Gastrocnemius medialis (tissue), 4 donors: ENCODE measurements around the gene RAP1B. TPM values are rescaled to one million over a fixed set of nuclear protein-coding genes. Genes with fewer than 3 reads are reported as not detected.

Source experiments
- ATAC-seq, 2 donors: fragments of 150-250 bp; one replicate each; pipeline ENCODE4 v1.9.1; 2016
- DNase-seq, 2 donors: peaks; one replicate each; pipeline ENCODE4 v3.0.0-alpha.2; 2019
- H3K27ac ChIP-seq, 4 donors: fragments of 200-600 bp; sonication (generic); 1 replicate in 1 of 4; 2 replicates in 3 of 4; pipeline ENCODE4 v1.5.1; 2016 to 2018; ENCODE audit warnings: mild to moderate bottlenecking in 2 of 4, moderate library complexity in 1 of 4
- H3K27me3 ChIP-seq, 3 donors: fragments of 200-600 bp; sonication (generic) in 2 of 3; 1 replicate in 1 of 3; 2 replicates in 2 of 3; pipeline versions ENCODE4 v1.5.1 to v1.6.0; 2016 to 2019; ENCODE audit warnings: mild to moderate bottlenecking in 1 of 3, moderate library complexity in 1 of 3
- H3K36me3 ChIP-seq, 2 donors: fragments of 200-600 bp; sonication (generic) in 1 of 2; one replicate each; pipeline ENCODE4 v1.5.1; 2017 to 2018
- H3K4me1 ChIP-seq, 2 donors: fragments of 200-600 bp; sonication (generic) in 1 of 2; one replicate each; pipeline ENCODE4 v1.5.1; 2016 to 2017; ENCODE audit warnings: mild to moderate bottlenecking in 2 of 2
- H3K4me3 ChIP-seq, 4 donors: fragments of 200-600 bp; sonication (generic) in 3 of 4; 1 replicate in 1 of 4; 2 replicates in 3 of 4; pipeline ENCODE4 v1.5.1; 2016 to 2019; ENCODE audit warnings: mild to moderate bottlenecking in 2 of 4
- H3K9me3 ChIP-seq, 3 donors: fragments of 200-600 bp; sonication (generic) in 2 of 3; 1 replicate in 1 of 3; 2 replicates in 2 of 3; pipeline ENCODE4 v1.5.1; 2016 to 2019
- POLR2A ChIP-seq, 2 donors: fragments of 450-650 bp; IDR thresholded peaks; one replicate each; pipeline ENCODE4 v1.6.1; 2017; ENCODE audit warnings: antibody characterized with exemption in 2 of 2, mild to moderate bottlenecking in 2 of 2, moderate library complexity in 2 of 2
- in situ Hi-C, 4 donors: fragments of 200-750 bp; cut with MboI; loops; one replicate each; pipeline versions ENCODE4 v1.15.0 to v1.8.0; 2017; ENCODE audit warnings: low sequenced_read_pairs in 4 of 4
- intact Hi-C: fragments of 100-400 bp; cut with DNase I; formaldehyde crosslinking; loops from one replicate; pipeline ENCODE4 v1.15.1; 2023; ENCODE audit warnings: low total_unique reads
- total RNA-seq, 4 donors: library from RNA; depleted of rRNA; stranded (reverse); fragments of >200 nt; gene quantifications; one replicate each; pipeline versions ENCODE4 v1.1.0 to v1.2.3, GENCODE V29; 2016
- TF ChIP-seq, protein P1 (sequence below), 5 experiments: fragments of 450-650 bp in 3 of 5; fragments of 200-600 bp in 2 of 5; sonication (generic) in 2 of 5; IDR thresholded peaks in 4 of 5; conservative IDR thresholded peaks in 1 of 5; 1 replicate in 4 of 5; 2 replicates in 1 of 5; pipeline ENCODE4 v1.5.1; 2016 to 2019; ENCODE audit warnings: antibody characterized with exemption in 5 of 5, mild to moderate bottlenecking in 3 of 5, moderate library complexity in 3 of 5

RAP1B gene
- total RNA-seq, 4 donors from 2014 or later, result 58.4 to 93.8 (median 71.9) TPM

DNA sequence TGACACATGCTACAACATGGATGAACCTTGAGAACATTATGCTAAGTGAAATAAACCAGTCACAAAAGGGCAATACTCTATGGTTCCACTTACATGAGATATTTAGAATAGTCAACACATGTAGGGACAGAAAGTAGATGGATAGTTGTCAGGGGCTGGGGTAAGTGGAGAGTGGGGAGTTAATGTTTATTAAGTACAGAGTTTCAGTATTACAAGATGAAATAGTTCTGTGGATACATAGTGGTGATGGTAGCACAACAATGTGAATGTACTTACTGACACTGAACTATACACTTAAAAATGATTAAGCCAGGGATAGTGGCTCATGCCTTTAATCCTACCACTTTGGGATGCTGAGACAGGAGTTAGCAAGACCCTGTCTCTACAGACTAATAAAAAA, 84.8 kb downstream of the RAP1B start:
- no peak overlapping the region for H3K27ac ChIP-seq
- H3K4me1 ChIP-seq, result no peaks in the 10 kb centered on the region
- H3K4me3 ChIP-seq, result no peak overlapping the region
- no peaks in the 10 kb centered on the region for H3K9me3 ChIP-seq
- ATAC-seq (no peak), DNase-seq (no peak)
- intact Hi-C loops (no loop called here), in situ Hi-C loops (loop anchor here in 1 of 4 donors (25.0 kb wide), 1 partner anchor 1433 kb away; the partner anchor contains the start of gene CAND1)
- TF ChIP-seq, protein P1, sequence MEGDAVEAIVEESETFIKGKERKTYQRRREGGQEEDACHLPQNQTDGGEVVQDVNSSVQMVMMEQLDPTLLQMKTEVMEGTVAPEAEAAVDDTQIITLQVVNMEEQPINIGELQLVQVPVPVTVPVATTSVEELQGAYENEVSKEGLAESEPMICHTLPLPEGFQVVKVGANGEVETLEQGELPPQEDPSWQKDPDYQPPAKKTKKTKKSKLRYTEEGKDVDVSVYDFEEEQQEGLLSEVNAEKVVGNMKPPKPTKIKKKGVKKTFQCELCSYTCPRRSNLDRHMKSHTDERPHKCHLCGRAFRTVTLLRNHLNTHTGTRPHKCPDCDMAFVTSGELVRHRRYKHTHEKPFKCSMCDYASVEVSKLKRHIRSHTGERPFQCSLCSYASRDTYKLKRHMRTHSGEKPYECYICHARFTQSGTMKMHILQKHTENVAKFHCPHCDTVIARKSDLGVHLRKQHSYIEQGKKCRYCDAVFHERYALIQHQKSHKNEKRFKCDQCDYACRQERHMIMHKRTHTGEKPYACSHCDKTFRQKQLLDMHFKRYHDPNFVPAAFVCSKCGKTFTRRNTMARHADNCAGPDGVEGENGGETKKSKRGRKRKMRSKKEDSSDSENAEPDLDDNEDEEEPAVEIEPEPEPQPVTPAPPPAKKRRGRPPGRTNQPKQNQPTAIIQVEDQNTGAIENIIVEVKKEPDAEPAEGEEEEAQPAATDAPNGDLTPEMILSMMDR (IDR thresholded peaks at IDR 0.05 in 4 of 5, conservative IDR thresholded peaks at IDR 0.05 in 1 of 5), result no peak
- TF ChIP-seq POLR2A (IDR thresholded peaks at IDR 0.05), result no peak
- peaks cover 6 to 92% of the 10 kb centered on the region in 2 donors for H3K36me3 ChIP-seq
- no peaks in the 10 kb centered on the region for H3K27me3 ChIP-seq

DNA sequence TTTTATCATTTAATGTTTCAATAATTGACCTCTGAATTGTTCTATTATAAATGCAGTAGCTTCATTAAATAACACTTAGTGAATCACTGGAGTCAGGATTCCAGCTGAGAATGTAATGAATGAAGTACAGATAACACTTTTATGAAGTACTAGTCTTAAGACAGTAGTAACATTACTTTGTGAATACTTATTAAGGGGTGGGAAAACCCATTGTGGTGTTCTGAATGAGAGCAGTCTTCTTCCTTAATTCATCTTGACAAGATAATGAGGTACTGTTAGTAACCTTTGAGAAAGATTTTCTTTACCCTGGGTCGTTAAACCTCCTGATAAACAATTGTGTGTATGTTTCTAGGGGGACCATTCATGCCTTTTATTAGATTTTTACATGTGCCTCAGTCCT, 88.8 kb downstream of the RAP1B start:
- in situ Hi-C loops (loop anchor here in 1 of 4 donors (25.0 kb wide), 1 partner anchor 1437 kb away; the partner anchor contains the start of gene CAND1), intact Hi-C loops (loop anchor here (1.0 kb wide), 1 partner anchor 17 kb away; no protein-coding TSS in a partner anchor)
- ATAC-seq (no peak), DNase-seq (no peak)
- Histone ChIP-seq H3K27me3 (no peaks in the 10 kb centered on the region), H3K4me3 (no peak overlapping the region), H3K36me3 (peaks cover 8 to 92% of the 10 kb centered on the region in 2 donors), H3K9me3 (no peaks in the 10 kb centered on the region), H3K4me1 (no peaks in the 10 kb centered on the region), H3K27ac (no peak overlapping the region)
- TF ChIP-seq POLR2A (IDR thresholded peaks at IDR 0.05), result no peak
- TF ChIP-seq, protein P1 (IDR thresholded peaks at IDR 0.05 in 4 of 5, conservative IDR thresholded peaks at IDR 0.05 in 1 of 5), result no peak

Other genes starting within 250 kb of the RAP1B start
- 10 to 100 TPM; 13.0 to 43.1 (median 25.9) TPM for gene NUP107, start 76.1 kb downstream of the RAP1B start, total RNA-seq
- gene SLC35E3, start 135.3 kb downstream of the RAP1B start, total RNA-seq, result 1 to 10 TPM in 3 of 4 donors, under 1 TPM in 1; 0.92 to 2.7 (median 1.6) TPM
- gene MDM2, start 197.3 kb downstream of the RAP1B start, total RNA-seq, result 10 to 100 TPM; 61.6 to 92.2 (median 70.0) TPM